Ovary (tissue), 3 donors: ENCODE results near the gene ABLIM1.

Experiments
- POLR2A ChIP-seq: fragments of 450-650 bp; IDR thresholded peaks from one replicate; pipeline ENCODE4 v1.6.1; 2017; ENCODE audit warnings: antibody characterized with exemption, mild to moderate bottlenecking, moderate library complexity
- TF ChIP-seq, protein P1 (sequence below), 3 donors: fragments of 450-650 bp in 2 of 3; fragments of 200-600 bp in 1 of 3; IDR thresholded peaks; one replicate each; pipeline versions ENCODE4 v1.5.1 to v1.8.0; 2016 to 2022; ENCODE audit warnings: antibody characterized with exemption in 3 of 3, mild to moderate bottlenecking in 1 of 3
- donor health status: DM: no; HTN: no; CAD: no.

DNA sequence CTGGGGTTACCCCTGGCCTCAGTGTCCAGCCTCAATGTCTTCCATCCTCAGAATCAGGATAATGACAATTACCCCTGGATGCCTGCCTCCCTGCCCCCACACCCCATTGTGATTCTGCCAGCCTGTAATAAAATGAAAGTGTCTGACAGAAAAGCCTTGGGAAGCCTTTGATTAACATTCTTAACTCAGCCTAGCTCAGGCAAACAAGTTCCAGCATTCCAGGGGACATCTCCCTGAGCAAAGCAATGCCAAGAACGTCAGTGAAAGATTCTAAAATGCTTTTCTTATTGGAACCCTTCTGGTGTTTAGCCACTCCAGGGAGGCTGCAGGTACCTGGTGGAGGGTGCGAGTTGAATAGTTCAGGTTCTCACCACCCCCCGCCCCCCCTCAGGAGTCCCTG lies 272.5 kb downstream of the ABLIM1 start:
- TF ChIP-seq, protein P1, sequence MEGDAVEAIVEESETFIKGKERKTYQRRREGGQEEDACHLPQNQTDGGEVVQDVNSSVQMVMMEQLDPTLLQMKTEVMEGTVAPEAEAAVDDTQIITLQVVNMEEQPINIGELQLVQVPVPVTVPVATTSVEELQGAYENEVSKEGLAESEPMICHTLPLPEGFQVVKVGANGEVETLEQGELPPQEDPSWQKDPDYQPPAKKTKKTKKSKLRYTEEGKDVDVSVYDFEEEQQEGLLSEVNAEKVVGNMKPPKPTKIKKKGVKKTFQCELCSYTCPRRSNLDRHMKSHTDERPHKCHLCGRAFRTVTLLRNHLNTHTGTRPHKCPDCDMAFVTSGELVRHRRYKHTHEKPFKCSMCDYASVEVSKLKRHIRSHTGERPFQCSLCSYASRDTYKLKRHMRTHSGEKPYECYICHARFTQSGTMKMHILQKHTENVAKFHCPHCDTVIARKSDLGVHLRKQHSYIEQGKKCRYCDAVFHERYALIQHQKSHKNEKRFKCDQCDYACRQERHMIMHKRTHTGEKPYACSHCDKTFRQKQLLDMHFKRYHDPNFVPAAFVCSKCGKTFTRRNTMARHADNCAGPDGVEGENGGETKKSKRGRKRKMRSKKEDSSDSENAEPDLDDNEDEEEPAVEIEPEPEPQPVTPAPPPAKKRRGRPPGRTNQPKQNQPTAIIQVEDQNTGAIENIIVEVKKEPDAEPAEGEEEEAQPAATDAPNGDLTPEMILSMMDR (IDR thresholded peaks at IDR 0.05) = no peak
- no peak for TF ChIP-seq POLR2A
